Sigmoid colon (tissue), 4 donors: ENCODE results near the gene TRMU.

Experiments
- EP300 ChIP-seq, 4 donors: sonication (generic); formaldehyde crosslinking; IDR thresholded peaks; one replicate each; pipeline ENCODE4 v1.6.1; 2017; ENCODE audit warnings: antibody characterized with exemption in 4 of 4
- TF ChIP-seq, protein P1 (sequence below), 4 experiments: fragments of 450-650 bp in 3 of 4; fragments of 200-600 bp in 1 of 4; IDR thresholded peaks; one replicate each; pipeline ENCODE4 v1.5.1; 2016 to 2019; ENCODE audit warnings: antibody characterized with exemption in 4 of 4, mild to moderate bottlenecking in 3 of 4, moderate library complexity in 2 of 4

DNA sequence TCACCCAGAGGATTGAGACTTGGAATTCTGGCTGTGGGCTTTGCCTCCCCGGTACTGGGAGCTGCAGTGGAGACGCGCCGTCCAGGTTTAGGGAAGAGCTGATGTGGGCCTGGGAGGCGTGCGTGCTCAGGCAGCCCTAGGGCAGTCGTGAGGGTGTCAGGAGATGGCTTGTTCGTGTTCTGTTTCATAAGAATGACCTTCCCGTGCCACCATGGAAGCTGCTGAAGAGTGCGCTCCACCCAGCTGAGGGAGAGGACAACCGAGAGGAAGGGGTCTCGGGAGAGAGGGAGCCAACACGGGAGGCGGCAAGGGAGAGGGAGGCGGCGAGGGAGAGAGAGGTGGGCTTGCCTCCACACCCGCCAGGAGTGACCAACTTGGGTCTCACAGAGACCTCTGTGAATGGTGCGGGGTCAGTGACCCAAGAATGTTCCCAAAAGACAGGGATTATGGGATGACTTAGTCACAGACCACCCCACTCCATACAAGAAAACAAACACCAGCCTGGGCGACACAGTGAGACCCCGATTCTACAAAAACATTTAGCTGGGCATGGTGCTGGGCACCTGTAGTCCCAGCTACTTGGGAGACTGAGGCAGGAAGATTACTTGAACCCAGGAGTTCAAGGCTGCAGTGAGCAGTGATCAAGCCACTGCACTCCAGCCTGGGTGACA lies 14.7 kb upstream of the TRMU start:
- TF ChIP-seq, protein P1, sequence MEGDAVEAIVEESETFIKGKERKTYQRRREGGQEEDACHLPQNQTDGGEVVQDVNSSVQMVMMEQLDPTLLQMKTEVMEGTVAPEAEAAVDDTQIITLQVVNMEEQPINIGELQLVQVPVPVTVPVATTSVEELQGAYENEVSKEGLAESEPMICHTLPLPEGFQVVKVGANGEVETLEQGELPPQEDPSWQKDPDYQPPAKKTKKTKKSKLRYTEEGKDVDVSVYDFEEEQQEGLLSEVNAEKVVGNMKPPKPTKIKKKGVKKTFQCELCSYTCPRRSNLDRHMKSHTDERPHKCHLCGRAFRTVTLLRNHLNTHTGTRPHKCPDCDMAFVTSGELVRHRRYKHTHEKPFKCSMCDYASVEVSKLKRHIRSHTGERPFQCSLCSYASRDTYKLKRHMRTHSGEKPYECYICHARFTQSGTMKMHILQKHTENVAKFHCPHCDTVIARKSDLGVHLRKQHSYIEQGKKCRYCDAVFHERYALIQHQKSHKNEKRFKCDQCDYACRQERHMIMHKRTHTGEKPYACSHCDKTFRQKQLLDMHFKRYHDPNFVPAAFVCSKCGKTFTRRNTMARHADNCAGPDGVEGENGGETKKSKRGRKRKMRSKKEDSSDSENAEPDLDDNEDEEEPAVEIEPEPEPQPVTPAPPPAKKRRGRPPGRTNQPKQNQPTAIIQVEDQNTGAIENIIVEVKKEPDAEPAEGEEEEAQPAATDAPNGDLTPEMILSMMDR (IDR thresholded peaks at IDR 0.05), result no peak
- TF ChIP-seq EP300 (IDR thresholded peaks at IDR 0.05), result no peak
